ENCODE results near the gene TRIM14.
"Not testable (repeated sequence)": the region's sequence is repeated elsewhere in the genome, so short reads cannot be mapped to it uniquely, and the experiment has no call there.

Gene TRIM14

DNA sequence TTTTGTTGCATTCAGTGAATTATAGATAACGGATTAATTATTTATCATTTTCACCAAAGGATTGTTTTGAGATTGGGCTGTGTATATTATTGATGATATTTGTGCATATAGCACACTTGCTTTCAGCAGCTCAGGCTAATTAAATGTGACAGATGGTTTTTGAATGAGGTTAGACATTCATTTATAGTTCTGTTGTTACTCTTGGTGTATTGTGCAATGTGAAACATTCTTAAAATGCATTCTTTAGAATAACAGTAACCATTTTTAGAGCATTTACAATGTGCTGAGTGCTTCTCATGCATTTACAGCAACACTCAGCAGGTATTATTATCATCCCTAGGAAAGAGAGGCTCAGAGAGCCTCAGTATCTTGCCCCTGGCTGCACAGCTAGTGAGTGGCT lies 38.7 kb downstream of the TRIM14 start:
- no peak for DNase-seq

DNA sequence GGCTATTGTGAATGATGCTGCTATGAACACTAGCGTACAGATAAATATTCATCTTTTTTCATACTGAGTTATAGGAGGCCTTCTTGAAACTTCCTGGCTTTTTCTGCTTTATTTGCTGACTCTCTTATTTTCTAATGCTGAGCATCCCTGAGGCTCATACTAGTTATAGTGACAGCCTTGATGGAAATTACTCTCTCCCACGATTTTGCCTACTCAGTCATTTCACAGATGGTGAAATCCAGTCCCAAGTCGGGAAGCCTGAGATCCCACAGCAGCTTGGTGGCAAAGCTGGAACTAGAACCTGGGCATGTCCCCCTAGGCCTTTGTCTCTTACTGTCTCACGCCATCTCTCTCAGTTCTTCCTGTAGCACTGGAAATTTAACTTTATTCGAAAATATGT lies 40.1 kb downstream of the TRIM14 start:
- no peak for DNase-seq

DNA sequence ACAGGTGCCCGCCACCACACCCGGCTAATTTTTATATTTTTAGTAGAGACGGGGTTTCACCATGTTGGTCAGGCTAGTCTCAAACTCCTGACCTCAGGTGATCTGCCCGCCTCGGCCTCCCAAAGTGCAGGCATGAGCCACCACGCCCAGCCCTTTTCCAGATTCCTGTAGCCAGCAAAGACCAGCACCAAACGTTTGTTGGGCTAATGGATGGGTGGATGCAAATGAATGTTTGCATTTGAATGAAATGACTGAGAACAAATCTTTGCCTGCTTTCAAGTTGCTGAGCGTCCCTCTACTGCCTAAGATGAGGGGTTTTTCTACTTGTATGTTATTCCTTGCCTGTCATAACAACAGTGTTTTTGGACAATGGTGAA lies 42.5 kb downstream of the TRIM14 start:
- DNase-seq, result not testable (repeated sequence)

DNA sequence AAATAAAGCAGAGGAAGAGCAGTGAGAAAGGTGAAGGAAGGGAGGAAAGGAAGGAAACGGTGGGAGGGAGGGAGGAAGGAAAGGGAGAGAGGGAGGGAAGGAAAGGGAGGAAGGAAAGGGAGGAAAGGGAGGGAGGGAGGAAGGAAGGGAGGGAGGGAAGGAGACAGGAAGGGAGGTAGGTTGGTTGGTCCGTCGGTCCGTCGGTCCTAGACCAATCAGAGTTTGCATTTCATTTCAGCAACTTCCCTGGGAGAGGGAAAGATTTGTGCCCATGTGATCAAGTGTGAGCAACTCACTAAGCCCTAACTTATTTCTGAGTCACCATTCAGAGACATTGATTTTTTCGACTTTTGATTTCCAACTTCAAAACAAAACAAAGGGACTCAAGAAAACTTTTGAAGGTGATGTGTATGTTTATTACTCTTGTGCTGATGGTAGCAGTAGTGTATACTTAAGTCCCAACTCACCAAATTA lies 43.7 kb downstream of the TRIM14 start:
- no peak for DNase-seq

DNA sequence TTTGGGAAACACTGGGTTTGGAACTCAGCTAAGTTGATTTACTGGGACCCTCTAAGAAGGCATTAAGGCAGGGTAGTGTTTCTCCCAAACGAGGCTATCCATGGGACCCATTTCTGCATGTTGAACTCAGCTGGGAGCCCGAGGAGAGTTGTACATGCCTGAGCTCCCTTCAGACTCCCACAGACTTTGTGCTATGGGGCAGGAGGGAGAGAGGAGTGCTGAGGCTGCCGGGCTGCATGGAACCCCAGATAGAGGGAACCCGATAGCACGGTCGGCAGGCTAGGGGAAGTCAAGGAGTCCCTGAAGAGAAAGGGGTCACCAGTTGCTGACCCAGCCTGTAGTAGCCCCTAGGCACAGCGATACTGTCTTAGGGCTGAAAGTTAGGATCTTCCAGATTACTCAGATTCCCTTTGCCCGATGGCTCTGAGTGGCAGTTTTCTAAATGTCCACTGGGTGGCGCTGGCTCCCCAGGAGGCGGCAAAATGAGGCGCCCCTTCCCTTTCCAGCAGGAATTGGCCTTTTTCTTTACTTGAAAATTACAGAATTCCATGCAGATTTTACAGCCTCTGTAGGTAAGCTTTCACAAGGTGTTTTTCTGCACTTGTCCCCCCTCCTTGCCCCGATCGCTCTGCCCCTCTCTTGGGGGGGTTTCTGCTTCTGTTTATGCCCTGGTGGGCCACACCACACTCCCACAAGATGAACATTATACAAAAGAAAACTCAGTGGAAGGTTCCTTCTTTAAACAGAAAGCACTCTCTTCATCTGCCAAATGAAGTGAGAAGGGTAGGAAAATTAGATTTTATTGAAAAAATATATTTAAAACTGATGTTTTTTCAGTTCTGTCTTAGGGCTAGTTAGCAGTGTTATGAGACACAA lies 44.7 kb downstream of the TRIM14 start:
- peak; percentile 75 for DNase-seq

DNA sequence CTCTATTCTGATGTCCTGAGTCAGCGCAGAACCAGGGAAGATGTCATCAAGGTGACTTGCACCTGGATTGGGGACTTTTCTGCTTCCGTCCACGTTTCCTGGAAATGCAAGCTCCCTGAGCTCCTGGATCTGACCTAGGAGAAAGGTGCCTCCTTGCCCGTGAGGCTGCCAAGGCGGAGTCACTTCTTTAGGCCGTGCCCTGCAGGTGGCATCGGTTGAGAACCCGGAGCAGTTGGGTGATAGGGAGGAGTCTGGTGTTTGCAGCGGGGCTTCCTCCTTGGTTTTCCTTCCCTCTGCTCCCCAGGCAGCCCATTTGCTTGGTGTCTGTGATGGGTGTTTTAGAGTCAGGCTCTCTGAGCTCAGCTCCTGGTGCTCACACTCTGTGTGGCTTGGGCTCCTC lies 47.3 kb downstream of the TRIM14 start:
- no peak for DNase-seq

DNA sequence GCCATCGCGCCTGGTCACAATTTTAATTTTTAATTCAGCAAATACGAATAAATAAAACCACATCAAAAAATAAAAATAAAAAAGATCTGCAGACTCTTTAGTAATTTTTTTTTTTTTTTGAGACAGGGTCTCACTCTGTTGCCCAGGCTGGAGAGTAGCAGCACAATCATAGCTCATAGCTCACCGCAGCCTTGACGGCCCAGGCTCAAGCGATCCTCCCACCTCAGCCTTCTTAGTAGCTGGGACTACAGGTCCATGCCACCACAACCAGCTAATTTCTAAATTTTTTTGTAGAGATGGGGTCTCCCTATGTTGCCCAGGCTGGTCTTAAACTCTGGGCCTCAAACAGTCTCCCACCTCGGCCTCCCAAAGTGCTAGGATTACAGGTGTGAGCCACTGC lies 48.3 kb downstream of the TRIM14 start:
- DNase-seq, result no peak

DNA sequence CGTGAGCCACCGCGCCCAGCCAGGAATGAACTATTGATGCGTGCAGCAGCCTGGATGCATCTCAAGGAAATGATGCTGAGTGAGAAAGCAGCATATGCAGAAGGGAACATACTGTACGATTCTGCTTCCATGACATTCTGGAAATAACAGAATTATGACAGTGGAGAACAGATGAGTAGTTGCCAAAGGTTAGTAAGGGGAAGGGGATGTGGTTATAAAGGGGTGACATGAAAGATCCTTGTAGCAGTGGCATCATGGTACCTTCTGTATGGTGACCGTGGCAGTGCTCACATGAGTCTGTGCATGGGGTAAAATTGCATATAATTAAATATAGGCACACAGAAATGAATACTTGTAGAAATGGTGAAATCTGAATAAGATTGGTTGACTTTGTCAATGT lies 49.5 kb downstream of the TRIM14 start:
- no peak for DNase-seq

DNA sequence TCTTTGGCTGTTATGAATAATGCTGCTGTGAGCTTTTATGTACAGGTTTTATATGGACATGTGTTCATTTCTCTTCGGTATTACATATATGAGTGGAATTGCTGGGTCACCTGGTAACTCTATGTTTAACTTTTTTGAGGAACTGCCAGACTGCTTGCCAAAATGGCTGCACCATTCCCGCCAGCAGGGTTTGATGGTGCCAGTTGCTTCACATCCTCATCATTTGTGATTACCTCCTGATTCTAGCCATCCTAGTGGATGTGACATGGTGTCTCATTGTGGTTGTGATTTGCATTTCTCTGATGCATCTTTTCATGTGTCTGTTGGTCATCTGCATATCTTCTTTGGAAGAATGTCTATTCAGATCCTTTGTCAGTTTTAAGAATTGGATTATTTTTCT lies 51.8 kb downstream of the TRIM14 start:
- no peak for DNase-seq

DNA sequence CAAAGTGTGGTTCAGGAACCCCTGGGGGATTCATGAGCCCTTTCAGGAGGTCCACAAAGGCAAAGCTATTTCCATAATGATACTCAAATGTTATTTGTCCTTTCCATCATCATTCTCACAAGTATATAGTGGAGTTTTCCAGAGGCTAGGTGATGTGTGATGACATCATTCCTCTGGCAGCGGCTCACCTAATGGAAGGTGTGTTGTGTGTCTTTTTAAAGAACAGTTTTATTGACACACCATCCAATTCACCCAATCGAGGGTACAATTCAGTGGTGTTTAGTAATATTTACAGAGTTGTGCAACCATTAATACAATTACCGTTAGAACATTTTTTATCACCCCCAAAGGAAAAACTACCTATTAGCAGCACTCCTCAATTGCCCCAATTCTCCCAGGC lies 52.8 kb downstream of the TRIM14 start:
- no peak for DNase-seq

DNA sequence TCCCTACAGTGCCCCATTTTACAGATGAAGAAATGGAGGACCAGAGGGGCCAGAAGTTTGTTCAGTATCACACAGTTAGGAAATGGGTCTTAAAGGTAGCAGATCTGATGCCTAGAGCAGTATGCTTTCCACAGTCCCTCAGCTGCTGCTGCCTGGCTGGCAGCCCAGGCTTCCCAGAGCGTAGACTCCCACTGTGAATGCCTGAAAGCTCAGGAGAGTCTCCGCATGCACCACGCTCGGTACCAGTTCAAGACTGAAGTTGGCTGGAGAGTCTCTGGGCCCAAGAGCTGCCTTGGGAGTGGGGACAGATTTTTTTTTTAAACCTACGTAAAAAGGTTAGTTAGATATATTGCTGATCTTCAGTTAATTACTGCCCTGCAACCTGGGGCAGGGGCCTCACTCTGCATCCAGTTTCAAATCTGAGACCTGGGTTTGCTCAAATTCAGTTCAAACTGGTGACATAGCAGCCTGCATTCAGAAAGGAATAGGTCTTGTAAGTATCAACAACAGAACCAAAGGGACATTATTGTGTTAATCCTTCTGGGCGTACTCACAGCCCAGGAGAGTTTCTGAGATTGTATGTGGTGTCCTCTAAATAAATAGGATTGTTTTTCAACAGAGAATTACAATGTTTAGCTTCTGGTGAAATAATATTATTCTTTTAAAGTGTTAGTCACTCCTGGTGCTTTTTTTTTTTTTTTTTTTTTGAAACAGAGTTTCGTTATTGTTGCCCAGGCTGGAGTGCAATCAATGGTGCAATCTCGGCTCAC lies 54.2 kb downstream of the TRIM14 start:
- no peak for DNase-seq

DNA sequence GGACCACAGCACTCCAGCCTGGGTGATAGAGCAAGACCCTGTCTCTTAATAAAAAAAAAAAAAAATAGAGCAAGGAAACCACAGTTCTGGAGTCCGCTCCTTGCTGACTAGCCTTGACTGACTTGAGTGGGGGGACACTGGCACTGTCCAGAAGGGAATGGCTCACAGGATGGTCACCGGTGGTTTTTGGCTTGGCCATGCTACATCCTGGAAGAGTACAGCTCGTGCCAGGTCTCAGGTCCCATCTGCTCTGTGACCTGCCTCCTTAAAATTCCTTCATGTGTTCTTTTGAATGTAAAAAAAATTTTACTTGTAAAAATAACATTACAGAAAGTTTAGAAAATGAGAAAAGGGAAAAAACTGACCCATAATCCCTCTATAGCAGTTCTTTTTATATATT lies 56.9 kb downstream of the TRIM14 start:
- no peak for DNase-seq

DNA sequence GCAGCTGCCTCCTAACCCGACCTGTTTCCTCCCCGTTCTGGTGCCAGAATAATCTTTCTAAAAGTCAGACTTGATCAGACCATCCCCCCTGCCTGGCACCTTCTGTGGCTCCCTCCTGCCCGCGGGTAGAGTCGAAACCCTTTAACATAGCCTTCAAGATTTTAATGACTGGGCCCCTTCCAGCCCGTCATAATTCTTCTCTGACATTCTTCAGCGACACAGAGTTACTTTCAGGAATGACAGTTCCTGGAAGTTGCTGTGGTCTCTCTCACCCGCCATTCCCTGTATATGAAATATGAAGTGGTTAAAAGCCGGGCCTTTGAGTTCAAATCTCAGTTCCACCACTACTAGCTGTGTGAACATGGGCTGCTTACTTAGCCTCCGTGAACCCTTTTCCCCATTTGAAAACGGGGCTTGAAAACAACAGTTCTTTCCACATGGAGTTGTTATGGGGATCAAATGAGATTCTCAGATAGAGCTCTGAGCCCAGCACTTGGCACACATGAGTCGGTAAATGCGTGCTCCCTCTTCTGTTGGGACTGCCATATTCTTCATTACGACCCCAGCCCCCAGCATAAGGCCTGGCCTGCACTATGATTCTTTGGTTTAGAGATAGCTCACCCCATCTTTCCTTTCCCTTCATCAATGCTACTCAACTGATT lies 61.8 kb downstream of the TRIM14 start:
- DNase-seq, result no peak

DNA sequence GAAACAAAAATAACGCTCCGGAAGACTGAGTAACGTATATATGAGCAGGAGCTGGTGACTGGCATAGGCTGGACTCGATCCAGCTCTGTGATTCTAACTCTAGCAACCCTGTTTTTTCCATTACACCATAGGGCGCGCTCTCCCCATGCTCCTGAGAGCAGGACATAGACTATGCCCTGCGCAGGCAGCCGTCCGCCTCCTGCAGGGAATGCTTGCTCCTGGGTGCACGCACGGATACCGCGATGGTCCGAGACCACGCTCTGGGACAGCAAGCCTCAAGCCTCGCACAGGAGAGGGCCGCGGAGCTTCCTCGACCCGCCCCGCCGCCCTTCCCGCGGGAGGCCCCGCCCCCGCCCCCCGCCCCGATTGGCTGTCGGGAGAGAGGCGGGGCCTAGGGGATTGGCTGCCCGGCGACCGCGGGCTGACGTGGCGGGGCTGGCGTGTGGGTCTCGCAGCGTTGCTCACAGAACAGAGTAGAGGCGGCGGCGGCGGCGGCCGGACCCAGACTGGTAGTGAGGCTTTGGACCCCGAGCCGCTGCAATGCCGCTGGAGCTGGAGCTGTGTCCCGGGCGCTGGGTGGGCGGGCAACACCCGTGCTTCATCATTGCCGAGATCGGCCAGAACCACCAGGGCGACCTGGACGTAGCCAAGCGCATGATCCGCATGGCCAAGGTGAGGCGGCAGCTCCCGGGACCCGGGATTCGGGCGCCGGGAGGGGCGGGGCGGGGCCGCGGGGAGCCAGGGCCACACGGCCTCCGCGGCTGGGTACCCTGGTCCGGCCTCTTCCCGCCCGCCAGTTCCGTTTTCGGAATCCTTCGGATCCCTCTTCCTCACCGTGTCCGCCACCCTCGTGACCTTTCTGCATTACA lies 62.5 kb downstream of the TRIM14 start, which contains the start of gene NANS:
Gene NANS (plus strand): TSS at position 464 of the 869 bp plus-strand sequence. CDS start 77 bp downstream, at position 541.
- peak; percentile 93 for DNase-seq

DNA sequence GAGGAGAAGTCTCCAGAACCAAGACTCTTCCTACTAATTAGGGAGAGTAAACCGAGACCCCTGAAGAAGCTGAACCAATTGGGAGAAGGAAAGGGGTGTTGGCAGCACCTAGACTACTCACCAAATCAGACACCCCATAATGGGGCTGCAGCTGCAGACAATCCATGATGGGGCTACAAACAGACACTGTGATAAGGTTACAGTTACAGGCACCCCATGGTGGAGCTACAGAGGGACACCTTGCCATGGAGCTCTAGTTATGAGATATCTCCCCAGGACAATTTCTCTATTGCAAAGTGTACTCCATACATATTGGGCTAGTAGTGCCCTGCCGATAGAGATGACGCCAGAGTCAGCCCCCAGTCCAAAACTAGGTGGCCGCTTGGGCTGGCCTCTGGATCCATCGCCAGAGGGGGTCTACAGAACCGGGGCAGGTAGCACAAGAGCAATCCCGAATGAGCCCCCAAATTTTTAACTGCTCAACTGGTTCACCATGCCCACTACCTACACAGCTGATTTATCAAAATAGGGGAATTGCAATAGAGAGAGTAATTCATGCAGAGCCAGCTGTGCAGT lies 64.6 kb downstream of the TRIM14 start:
- DNase-seq, result no peak

DNA sequence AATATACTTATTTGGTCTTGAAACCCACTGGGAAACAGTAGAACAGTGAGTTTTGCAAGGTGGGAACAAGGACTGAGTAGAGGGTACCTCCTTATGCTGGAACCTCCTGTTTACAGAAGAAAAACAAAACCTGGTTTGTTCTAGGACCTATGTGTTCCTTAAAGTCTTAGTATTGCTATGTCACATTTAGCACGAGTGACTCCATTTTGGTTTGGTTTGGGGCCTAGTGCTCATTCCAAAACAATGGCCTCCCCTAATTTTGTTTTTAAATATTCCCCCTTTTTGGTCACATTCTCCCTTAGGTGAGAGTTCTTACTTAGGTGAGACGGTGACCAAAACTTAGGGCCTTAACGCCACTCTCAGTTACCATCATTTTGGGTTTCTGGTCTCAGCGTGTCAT lies 68.7 kb downstream of the TRIM14 start:
- DNase-seq, result no peak

DNA sequence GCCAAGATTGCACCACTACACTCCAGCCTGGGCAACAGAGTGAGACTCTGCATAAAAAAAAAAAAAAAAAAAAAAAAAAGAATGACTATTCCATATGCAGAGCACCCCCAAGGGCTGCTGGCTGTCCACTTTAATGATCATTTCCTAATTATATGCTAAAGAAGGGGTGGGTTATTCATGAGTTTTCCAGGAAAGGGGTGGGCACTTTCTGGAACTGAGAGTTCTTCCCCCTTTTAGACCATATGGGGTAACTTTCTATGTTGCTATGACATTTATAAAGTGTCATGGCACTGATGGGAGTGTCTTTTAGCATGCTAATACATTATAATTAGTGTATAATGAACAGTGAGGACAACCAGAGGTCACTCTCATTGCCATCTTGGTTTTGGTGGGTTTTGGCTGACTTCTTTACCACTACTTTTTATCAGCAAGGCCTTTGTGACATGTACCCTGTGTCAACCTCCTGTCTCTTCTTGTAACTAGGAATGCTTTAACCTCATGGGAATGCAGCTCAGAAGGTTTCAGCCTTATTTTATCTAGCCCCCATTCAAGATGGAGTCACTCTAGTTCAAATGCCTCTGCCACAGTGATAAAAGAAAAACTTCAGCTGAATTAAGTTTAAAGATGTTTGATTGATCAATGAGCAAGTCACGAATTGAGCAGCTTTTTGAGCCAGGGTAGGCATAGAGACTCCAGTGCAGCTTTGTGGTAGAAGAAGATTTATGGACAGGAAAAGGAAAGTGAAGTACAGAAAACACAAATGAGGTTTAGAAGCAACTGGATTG lies 69.5 kb downstream of the TRIM14 start:
- no peak for DNase-seq

DNA sequence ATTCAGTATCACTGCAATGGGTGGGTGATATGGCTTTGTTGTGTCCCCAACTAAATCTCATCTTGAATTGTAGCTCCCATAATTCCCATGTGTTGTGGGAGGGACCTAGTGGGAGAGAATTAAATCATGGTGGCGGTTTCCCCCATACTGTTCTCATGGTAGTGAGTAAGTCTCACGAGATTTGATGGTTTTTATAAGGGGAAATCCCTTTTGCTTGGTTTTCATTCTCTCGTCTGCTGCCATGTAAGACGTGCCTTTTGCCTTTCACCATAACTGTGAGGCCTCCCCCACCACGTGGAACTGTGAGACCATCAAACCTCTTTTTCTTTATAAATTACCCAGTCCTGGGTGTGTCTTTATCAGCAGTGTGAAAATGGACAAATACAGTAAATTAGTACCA lies 72.0 kb downstream of the TRIM14 start:
- DNase-seq, result no peak

DNA sequence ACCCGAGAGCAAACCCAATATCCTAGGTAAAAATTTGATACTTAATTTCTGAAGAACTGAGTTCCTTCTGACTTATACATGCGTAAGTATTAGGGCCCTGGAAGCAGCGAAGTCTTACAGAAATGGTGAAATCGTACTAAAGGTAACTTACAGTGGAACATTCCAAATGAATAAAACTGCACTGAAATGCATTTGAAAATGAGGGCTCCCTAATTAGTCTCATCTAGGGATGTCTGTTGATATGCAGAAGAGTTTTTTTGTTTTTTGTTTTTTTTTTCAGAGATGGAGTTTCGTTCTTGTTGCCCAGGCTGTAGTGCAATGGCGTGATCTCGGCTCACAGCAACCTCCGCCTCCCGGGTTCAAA lies 72.9 kb downstream of the TRIM14 start:
- no peak for DNase-seq

DNA sequence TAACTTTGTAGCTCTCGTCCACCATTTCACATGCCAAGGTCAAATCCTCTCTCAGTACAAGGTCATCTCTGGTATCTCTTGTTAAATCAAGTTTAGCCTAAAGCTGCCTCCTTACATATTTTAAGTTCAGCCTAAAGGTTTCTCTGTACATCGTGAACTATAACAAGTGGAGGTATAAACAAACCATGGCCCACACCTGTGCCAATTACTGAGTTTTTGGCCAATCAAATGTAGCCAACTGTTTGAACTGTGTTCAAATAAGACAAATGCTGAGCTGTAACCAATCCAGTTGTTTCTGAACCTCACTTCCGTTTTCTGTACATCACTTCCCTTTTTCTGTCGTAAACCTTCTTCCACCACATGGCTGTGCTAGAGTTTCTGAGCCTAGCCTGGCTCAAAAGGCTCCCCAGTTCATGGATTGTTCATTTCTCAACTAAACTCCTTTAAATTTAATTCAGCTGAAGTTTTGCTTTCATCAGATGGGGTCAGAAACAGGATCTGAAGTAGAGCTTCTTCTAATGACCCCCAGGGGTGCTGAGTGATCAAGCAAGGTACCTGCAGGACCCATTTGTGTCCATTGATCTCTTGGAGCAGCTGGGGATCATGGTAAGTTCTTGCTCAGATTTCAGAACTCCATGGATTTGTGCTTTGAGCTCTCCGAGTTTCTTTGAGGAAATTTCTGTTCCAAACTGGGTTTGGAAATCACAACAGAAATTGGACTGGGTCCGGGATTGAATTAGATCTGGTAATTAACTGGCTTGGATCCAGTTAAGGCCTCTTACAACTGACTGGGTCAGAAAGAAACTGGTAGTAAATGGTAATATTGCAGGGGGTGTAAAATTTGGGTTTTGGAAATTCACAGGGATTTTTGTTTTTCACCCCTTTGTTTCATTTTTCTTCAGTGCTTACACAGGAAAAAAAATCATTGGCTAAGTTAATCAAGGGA lies 73.5 kb downstream of the TRIM14 start:
- DNase-seq, result no peak

All from midbrain (tissue), 1 donor.